Memory B cell (primary cell): ENCODE data around the gene RAPGEF1.

ENCODE experiments used
- ATAC-seq: fragments of 150-1000 bp; cut with Tn5 transposase; 2 replicates; pipeline ENCODE4 v1.10.0; 2021; ENCODE audit warnings: low read depth, mild to moderate bottlenecking, moderate library complexity
- DNase-seq, 2 donors: peaks; one replicate each; pipeline ENCODE4 v3.0.0; 2022; ENCODE audit warnings: low spot score in 2 of 2
- H3K27ac Mint-ChIP-seq: one replicate; pipeline ENCODE4 v1.8.0; 2022; ENCODE audit warnings: mild to moderate bottlenecking, moderate library complexity, mixed read lengths
- H3K27me3 Mint-ChIP-seq: one replicate; pipeline ENCODE4 v1.8.0; 2022; ENCODE audit warnings: mixed read lengths
- H3K36me3 Mint-ChIP-seq: one replicate; pipeline ENCODE4 v1.8.0; 2022; ENCODE audit warnings: mild to moderate bottlenecking, mixed read lengths
- H3K4me1 Mint-ChIP-seq: one replicate; pipeline ENCODE4 v1.8.0; 2022; ENCODE audit warnings: mixed read lengths
- H3K4me3 Mint-ChIP-seq: one replicate; pipeline ENCODE4 v1.8.0; 2022; ENCODE audit warnings: mild to moderate bottlenecking, moderate library complexity, mixed read lengths
- H3K9me3 Mint-ChIP-seq: one replicate; pipeline ENCODE4 v1.8.0; 2022; ENCODE audit warnings: mixed read lengths

The RAPGEF1 gene

GRCh38 chr9:131739959-131740648, at the start of gene RAPGEF1:
TSS of gene RAPGEF1 (minus strand) at chr9:131740076. CDS start at chr9:131739830, 246 bp downstream.
- Mint-ChIP-seq H3K4me1 (peaks cover 41% of the 10 kb centered on the region), H3K27me3 (no peaks in the 10 kb centered on the region), H3K27ac (peak within 1 kb of the TSS; percentile 91), H3K9me3 (no peaks in the 10 kb centered on the region), H3K36me3 (peaks cover 2% of the 10 kb centered on the region), H3K4me3 (peak within 1 kb of the TSS; percentile 95)
- ATAC-seq (peak; percentile 66), DNase-seq (peak; percentile 92 to 99)

GRCh38 chr9:131788851-131789250, 49.0 kb upstream of the RAPGEF1 start:
- ATAC-seq, result no peak
- H3K4me1 Mint-ChIP-seq, result peaks cover 2% of the 10 kb centered on the region
- H3K27ac Mint-ChIP-seq, result no peak overlapping the region
- peaks cover 1% of the 10 kb centered on the region for H3K36me3 Mint-ChIP-seq
- peaks cover 33% of the 10 kb centered on the region for H3K27me3 Mint-ChIP-seq
- DNase-seq, result no peak
- peaks cover 5% of the 10 kb centered on the region for H3K9me3 Mint-ChIP-seq
- no peak overlapping the region for H3K4me3 Mint-ChIP-seq

- peaks cover 39% of the 10 kb centered on the region for H3K27me3 Mint-ChIP-seq
- DNase-seq (no peak), ATAC-seq (no peak)
- peaks cover 12% of the 10 kb centered on the region for H3K9me3 Mint-ChIP-seq
- no peak overlapping the region for H3K27ac Mint-ChIP-seq
- H3K4me3 Mint-ChIP-seq, result no peak overlapping the region
- H3K36me3 Mint-ChIP-seq, result peaks cover 1% of the 10 kb centered on the region
- peaks cover 2% of the 10 kb centered on the region for H3K4me1 Mint-ChIP-seq
These were observed 48.0 kb upstream of the RAPGEF1 start for GRCh38 chr9:131787838-131788237.

- peaks cover 36% of the 10 kb centered on the region for H3K27me3 Mint-ChIP-seq
- H3K4me3 Mint-ChIP-seq, result no peak overlapping the region
- no peak overlapping the region for H3K27ac Mint-ChIP-seq
- H3K9me3 Mint-ChIP-seq, result peaks cover 13% of the 10 kb centered on the region
- peaks cover 3% of the 10 kb centered on the region for H3K4me1 Mint-ChIP-seq
- ATAC-seq (no peak), DNase-seq (no peak)
- peaks cover 1% of the 10 kb centered on the region for H3K36me3 Mint-ChIP-seq
These were observed 45.0 kb upstream of the RAPGEF1 start for GRCh38 chr9:131784748-131785501.

GRCh38 chr9:131781069-131781468, 41.2 kb upstream of the RAPGEF1 start:
- Mint-ChIP-seq H3K4me3 (no peak overlapping the region), H3K27ac (no peak overlapping the region), H3K4me1 (peaks cover 2% of the 10 kb centered on the region), H3K36me3 (no peaks in the 10 kb centered on the region), H3K9me3 (peaks cover 9% of the 10 kb centered on the region), H3K27me3 (peaks cover 24% of the 10 kb centered on the region)
- DNase-seq, result no peak
- ATAC-seq, result no peak

- H3K4me1 Mint-ChIP-seq, result peaks cover 2% of the 10 kb centered on the region
- H3K4me3 Mint-ChIP-seq, result no peak overlapping the region
- peaks cover 16% of the 10 kb centered on the region for H3K27me3 Mint-ChIP-seq
- no peaks in the 10 kb centered on the region for H3K36me3 Mint-ChIP-seq
- H3K27ac Mint-ChIP-seq, result no peak overlapping the region
- DNase-seq (no peak), ATAC-seq (no peak)
- no peaks in the 10 kb centered on the region for H3K9me3 Mint-ChIP-seq
These were observed 36.6 kb upstream of the RAPGEF1 start for GRCh38 chr9:131776473-131776872.

- ATAC-seq (no peak), DNase-seq (no peak)
- H3K27me3 Mint-ChIP-seq, result peaks cover 16% of the 10 kb centered on the region
- no peaks in the 10 kb centered on the region for H3K36me3 Mint-ChIP-seq
- H3K4me3 Mint-ChIP-seq, result no peak overlapping the region
- H3K9me3 Mint-ChIP-seq, result no peaks in the 10 kb centered on the region
- no peak overlapping the region for H3K27ac Mint-ChIP-seq
- H3K4me1 Mint-ChIP-seq, result peaks cover under 1% of the 10 kb centered on the region
These were observed 36.2 kb upstream of the RAPGEF1 start for GRCh38 chr9:131776036-131776435.

- H3K4me3 Mint-ChIP-seq, result no peak overlapping the region
- H3K27me3 Mint-ChIP-seq, result peaks cover 19% of the 10 kb centered on the region
- DNase-seq (no peak), ATAC-seq (no peak)
- H3K9me3 Mint-ChIP-seq, result no peaks in the 10 kb centered on the region
- no peak overlapping the region for H3K27ac Mint-ChIP-seq
- no peaks in the 10 kb centered on the region for H3K4me1 Mint-ChIP-seq
- no peaks in the 10 kb centered on the region for H3K36me3 Mint-ChIP-seq
These were observed 34.8 kb upstream of the RAPGEF1 start for GRCh38 chr9:131774636-131775035.

GRCh38 chr9:131773911-131774379, 34.1 kb upstream of the RAPGEF1 start:
- no peaks in the 10 kb centered on the region for H3K36me3 Mint-ChIP-seq
- H3K9me3 Mint-ChIP-seq, result no peaks in the 10 kb centered on the region
- H3K4me1 Mint-ChIP-seq, result no peaks in the 10 kb centered on the region
- H3K4me3 Mint-ChIP-seq, result no peak overlapping the region
- no peak overlapping the region for H3K27ac Mint-ChIP-seq
- no peak for ATAC-seq
- peaks cover 19% of the 10 kb centered on the region for H3K27me3 Mint-ChIP-seq
- DNase-seq, result no peak

GRCh38 chr9:131772940-131773339, 33.1 kb upstream of the RAPGEF1 start:
- Mint-ChIP-seq H3K27ac (no peak overlapping the region), H3K27me3 (peaks cover 19% of the 10 kb centered on the region), H3K36me3 (no peaks in the 10 kb centered on the region), H3K4me1 (no peaks in the 10 kb centered on the region), H3K9me3 (no peaks in the 10 kb centered on the region), H3K4me3 (no peak overlapping the region)
- DNase-seq (no peak), ATAC-seq (no peak)

- Mint-ChIP-seq H3K9me3 (no peaks in the 10 kb centered on the region), H3K27ac (no peak overlapping the region), H3K27me3 (peaks cover 18% of the 10 kb centered on the region), H3K4me3 (no peak overlapping the region), H3K4me1 (no peaks in the 10 kb centered on the region), H3K36me3 (no peaks in the 10 kb centered on the region)
- DNase-seq, result no peak
- ATAC-seq, result no peak
These were observed 31.8 kb upstream of the RAPGEF1 start for GRCh38 chr9:131771646-131772045.

- Mint-ChIP-seq H3K9me3 (no peaks in the 10 kb centered on the region), H3K4me1 (no peaks in the 10 kb centered on the region), H3K27ac (no peak overlapping the region), H3K4me3 (no peak overlapping the region), H3K27me3 (peaks cover 17% of the 10 kb centered on the region), H3K36me3 (no peaks in the 10 kb centered on the region)
- no peak for DNase-seq
- ATAC-seq, result no peak
These were observed 29.5 kb upstream of the RAPGEF1 start for GRCh38 chr9:131769361-131769760.

GRCh38 chr9:131764568-131764967, 24.7 kb upstream of the RAPGEF1 start:
- no peaks in the 10 kb centered on the region for H3K36me3 Mint-ChIP-seq
- H3K9me3 Mint-ChIP-seq, result no peaks in the 10 kb centered on the region
- no peak overlapping the region for H3K27ac Mint-ChIP-seq
- DNase-seq (no peak), ATAC-seq (no peak)
- H3K4me3 Mint-ChIP-seq, result no peak overlapping the region
- peaks cover 2% of the 10 kb centered on the region for H3K4me1 Mint-ChIP-seq
- peaks cover 8% of the 10 kb centered on the region for H3K27me3 Mint-ChIP-seq

GRCh38 chr9:131762356-131762932, 22.6 kb upstream of the RAPGEF1 start:
- peak; percentile 75 to 86 for DNase-seq
- no peak overlapping the region for H3K4me3 Mint-ChIP-seq
- peak; percentile 95 for ATAC-seq
- H3K9me3 Mint-ChIP-seq, result no peaks in the 10 kb centered on the region
- peaks cover 2% of the 10 kb centered on the region for H3K4me1 Mint-ChIP-seq
- H3K27me3 Mint-ChIP-seq, result peaks cover 3% of the 10 kb centered on the region
- no peaks in the 10 kb centered on the region for H3K36me3 Mint-ChIP-seq
- no peak overlapping the region for H3K27ac Mint-ChIP-seq
